ENCODE measurements around the gene FABP3.

The FABP3 gene

GRCh38 chr1:31373056-31373896 is at the start of gene FABP3:
FABP3 (minus strand) TSS chr1:31373076; CDS start chr1:31373014, 62 bp downstream.
- DNase-seq (ENCODE audit: low spot score) = peak; percentile 37

GRCh38 chr1:31421371-31422040 is 48.6 kb upstream of the FABP3 start:
- no peak for DNase-seq (ENCODE audit: low spot score)

GRCh38 chr1:31420716-31421115 is 47.8 kb upstream of the FABP3 start:
- DNase-seq (ENCODE audit: low spot score) = no peak

GRCh38 chr1:31418626-31419323 is 45.9 kb upstream of the FABP3 start:
- DNase-seq (ENCODE audit: low spot score) = no peak

- DNase-seq (ENCODE audit: low spot score) = no peak
Measured at GRCh38 chr1:31417148-31417547, 44.3 kb upstream of the FABP3 start.

- no peak for DNase-seq (ENCODE audit: low spot score)
Measured at GRCh38 chr1:31416101-31416736, 43.3 kb upstream of the FABP3 start.

GRCh38 chr1:31415658-31416057 is 42.8 kb upstream of the FABP3 start:
- no peak for DNase-seq (ENCODE audit: low spot score)

GRCh38 chr1:31414980-31415370 is 42.1 kb upstream of the FABP3 start:
- no peak for DNase-seq (ENCODE audit: low spot score)

GRCh38 chr1:31413405-31414001 is 40.6 kb upstream of the FABP3 start:
- peak; percentile 77 for DNase-seq (ENCODE audit: low spot score)

- peak; percentile 40 for DNase-seq (ENCODE audit: low spot score)
Measured at GRCh38 chr1:31412732-31413404, 40.0 kb upstream of the FABP3 start, which contains the start of gene SERINC2. SERINC2 (plus strand) TSS chr1:31413213; CDS start chr1:31413266, 53 bp downstream.

GRCh38 chr1:31412205-31412604 is 39.3 kb upstream of the FABP3 start:
- DNase-seq (ENCODE audit: low spot score) = no peak

- no peak for DNase-seq (ENCODE audit: low spot score)
Measured at GRCh38 chr1:31410871-31411270, 38.0 kb upstream of the FABP3 start.

- DNase-seq (ENCODE audit: low spot score) = peak; percentile 66
Measured at GRCh38 chr1:31409946-31410858, 37.3 kb upstream of the FABP3 start.

- DNase-seq (ENCODE audit: low spot score) = no peak
Measured at GRCh38 chr1:31408788-31409318, 36.0 kb upstream of the FABP3 start.

GRCh38 chr1:31407029-31407626 is 34.3 kb upstream of the FABP3 start:
- DNase-seq (ENCODE audit: low spot score) = no peak

GRCh38 chr1:31405578-31406245 is 32.8 kb upstream of the FABP3 start:
- no peak for DNase-seq (ENCODE audit: low spot score)

GRCh38 chr1:31401241-31401640 is 28.4 kb upstream of the FABP3 start:
- no peak for DNase-seq (ENCODE audit: low spot score)

- no peak for DNase-seq (ENCODE audit: low spot score)
Measured at GRCh38 chr1:31400393-31400792, 27.5 kb upstream of the FABP3 start.

GRCh38 chr1:31399976-31400375 is 27.1 kb upstream of the FABP3 start:
- DNase-seq (ENCODE audit: low spot score) = no peak
